ENCODE data around the gene ESCO1.

ESCO1 gene

GRCh38 chr18:21486905-21487437, 113.5 kb downstream of the ESCO1 start:
- DNase-seq, result no peak

- DNase-seq, result no peak
Observed at GRCh38 chr18:21484851-21485636, 115.5 kb downstream of the ESCO1 start.

GRCh38 chr18:21483051-21483450, 117.5 kb downstream of the ESCO1 start:
- DNase-seq, result no peak

GRCh38 chr18:21481739-21482138, 118.8 kb downstream of the ESCO1 start:
- DNase-seq, result no peak

GRCh38 chr18:21479721-21480120, 120.8 kb downstream of the ESCO1 start:
- DNase-seq, result no peak

All from activated naive CD4-positive, alpha-beta T cell treated with Interleukin-2 at 50 U/mL for 16 hours (primary cell).